Uterus (tissue), 4 donors: ENCODE measurements around the gene XXYLT1. TPM values are rescaled to one million over a fixed set of nuclear protein-coding genes. Genes with fewer than 3 reads are reported as not detected.
A peak's percentile ranks its signal among the peaks of the same experiment; 100 is the strongest.

Source experiments
- DNase-seq, 2 donors: peaks; one replicate each; pipeline ENCODE4 v3.0.0-alpha.2; 2019 to 2020
- H3K27ac ChIP-seq, 2 donors: fragments of 200-600 bp; sonication (generic); 1 replicate in 1 of 2; 2 replicates in 1 of 2; pipeline ENCODE4 v1.5.1; 2016 to 2018
- H3K27me3 ChIP-seq, 2 donors: fragments of 200-600 bp; sonication (generic); one replicate each; pipeline ENCODE4 v1.5.1; 2018 to 2019; ENCODE audit warnings: control low read depth in 1 of 2
- H3K36me3 ChIP-seq, 2 donors: fragments of 200-600 bp; sonication (generic); one replicate each; pipeline ENCODE4 v1.5.1; 2019; ENCODE audit warnings: control low read depth in 1 of 2
- H3K4me1 ChIP-seq, 2 donors: fragments of 200-600 bp; sonication (generic); one replicate each; pipeline ENCODE4 v1.5.1; 2018 to 2019; ENCODE audit warnings: control low read depth in 1 of 2
- H3K4me3 ChIP-seq, 2 donors: fragments of 200-600 bp; sonication (generic); 1 replicate in 1 of 2; 2 replicates in 1 of 2; pipeline ENCODE4 v1.5.1; 2018 to 2019; ENCODE audit warnings: mild to moderate bottlenecking in 1 of 2
- H3K9me3 ChIP-seq, 2 donors: fragments of 200-600 bp; sonication (generic); one replicate each; pipeline ENCODE4 v1.5.1; 2019; ENCODE audit warnings: control low read depth in 1 of 2
- POLR2A ChIP-seq, 2 donors: fragments of 450-650 bp; IDR thresholded peaks; one replicate each; pipeline ENCODE4 v1.6.1; 2016; ENCODE audit warnings: antibody characterized with exemption in 2 of 2, mild to moderate bottlenecking in 1 of 2, moderate library complexity in 1 of 2
- intact Hi-C: fragments of 100-400 bp; cut with DNase I; formaldehyde crosslinking; loops from one replicate; pipeline ENCODE4 v1.15.1; 2023; ENCODE audit warnings: low total_unique reads
- total RNA-seq, 4 donors: library from RNA; depleted of rRNA in 3 of 4; stranded (reverse); fragments of >200 nt in 3 of 4; gene quantifications; one replicate each; pipeline versions ENCODE4 v1.1.0 to v1.2.4, GENCODE V29; 2014 to 2023
- TF ChIP-seq, protein P1 (sequence below), 4 experiments: fragments of 200-600 bp in 2 of 4; fragments of 450-650 bp in 2 of 4; sonication (generic) in 2 of 4; IDR thresholded peaks; one replicate each; pipeline ENCODE4 v1.5.1; 2016 to 2019; ENCODE audit warnings: antibody characterized with exemption in 4 of 4, mild to moderate bottlenecking in 2 of 4, moderate library complexity in 1 of 4
- donor health status: DM: yes; HTN: yes; CAD: no.

XXYLT1 gene
- total RNA-seq, 4 donors from 2014 or later = 10.6 to 52.5 (median 23.8) TPM

DNA sequence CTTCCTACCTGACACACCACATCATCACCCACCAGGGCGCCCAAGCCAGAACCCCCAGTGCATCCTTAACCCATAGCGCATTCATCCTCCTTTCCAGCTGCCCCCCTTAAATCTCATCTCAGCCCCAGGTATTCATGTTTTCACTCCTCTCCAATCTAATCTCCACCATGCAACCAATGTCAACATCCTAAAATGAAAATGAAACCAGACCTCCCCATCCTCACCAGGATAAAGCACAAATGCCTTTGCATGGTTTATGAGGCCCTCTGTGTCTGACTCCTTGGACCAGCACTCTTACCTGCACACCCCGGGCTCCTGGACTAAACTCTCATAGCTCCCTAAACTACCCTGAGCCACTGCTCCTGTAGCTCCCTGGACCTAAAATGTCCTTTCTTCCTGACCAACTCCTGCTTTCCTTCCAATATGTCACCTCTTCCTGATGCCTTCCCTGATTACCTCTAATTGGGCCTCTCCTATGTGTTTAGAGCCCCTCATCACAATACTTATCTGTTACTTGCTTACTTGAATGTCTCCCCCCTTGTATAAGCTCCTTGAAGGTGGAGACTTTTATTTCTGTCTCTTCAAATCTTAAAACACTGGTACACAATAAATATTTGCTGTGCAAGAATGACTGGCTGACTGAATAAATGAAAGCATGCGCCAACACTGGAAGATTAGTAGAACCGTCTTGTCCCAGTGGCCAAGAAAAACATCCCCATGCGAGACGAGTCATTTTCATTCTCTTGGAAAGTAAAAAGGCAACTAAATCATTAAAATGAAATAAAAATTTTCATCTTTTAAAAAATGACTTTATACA is 142.5 kb downstream of the XXYLT1 start:
- TF ChIP-seq, protein P1, sequence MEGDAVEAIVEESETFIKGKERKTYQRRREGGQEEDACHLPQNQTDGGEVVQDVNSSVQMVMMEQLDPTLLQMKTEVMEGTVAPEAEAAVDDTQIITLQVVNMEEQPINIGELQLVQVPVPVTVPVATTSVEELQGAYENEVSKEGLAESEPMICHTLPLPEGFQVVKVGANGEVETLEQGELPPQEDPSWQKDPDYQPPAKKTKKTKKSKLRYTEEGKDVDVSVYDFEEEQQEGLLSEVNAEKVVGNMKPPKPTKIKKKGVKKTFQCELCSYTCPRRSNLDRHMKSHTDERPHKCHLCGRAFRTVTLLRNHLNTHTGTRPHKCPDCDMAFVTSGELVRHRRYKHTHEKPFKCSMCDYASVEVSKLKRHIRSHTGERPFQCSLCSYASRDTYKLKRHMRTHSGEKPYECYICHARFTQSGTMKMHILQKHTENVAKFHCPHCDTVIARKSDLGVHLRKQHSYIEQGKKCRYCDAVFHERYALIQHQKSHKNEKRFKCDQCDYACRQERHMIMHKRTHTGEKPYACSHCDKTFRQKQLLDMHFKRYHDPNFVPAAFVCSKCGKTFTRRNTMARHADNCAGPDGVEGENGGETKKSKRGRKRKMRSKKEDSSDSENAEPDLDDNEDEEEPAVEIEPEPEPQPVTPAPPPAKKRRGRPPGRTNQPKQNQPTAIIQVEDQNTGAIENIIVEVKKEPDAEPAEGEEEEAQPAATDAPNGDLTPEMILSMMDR (IDR thresholded peaks at IDR 0.05) = no peak
- TF ChIP-seq POLR2A (IDR thresholded peaks at IDR 0.05) = no peak
- Histone ChIP-seq H3K36me3 (no peaks in the 10 kb centered on the region), H3K4me3 (no peak overlapping the region), H3K27ac (no peak overlapping the region), H3K9me3 (no peaks in the 10 kb centered on the region), H3K27me3 (no peaks in the 10 kb centered on the region), H3K4me1 (no peaks in the 10 kb centered on the region)
- intact Hi-C loops = no loop called here
- no peak for DNase-seq

DNA sequence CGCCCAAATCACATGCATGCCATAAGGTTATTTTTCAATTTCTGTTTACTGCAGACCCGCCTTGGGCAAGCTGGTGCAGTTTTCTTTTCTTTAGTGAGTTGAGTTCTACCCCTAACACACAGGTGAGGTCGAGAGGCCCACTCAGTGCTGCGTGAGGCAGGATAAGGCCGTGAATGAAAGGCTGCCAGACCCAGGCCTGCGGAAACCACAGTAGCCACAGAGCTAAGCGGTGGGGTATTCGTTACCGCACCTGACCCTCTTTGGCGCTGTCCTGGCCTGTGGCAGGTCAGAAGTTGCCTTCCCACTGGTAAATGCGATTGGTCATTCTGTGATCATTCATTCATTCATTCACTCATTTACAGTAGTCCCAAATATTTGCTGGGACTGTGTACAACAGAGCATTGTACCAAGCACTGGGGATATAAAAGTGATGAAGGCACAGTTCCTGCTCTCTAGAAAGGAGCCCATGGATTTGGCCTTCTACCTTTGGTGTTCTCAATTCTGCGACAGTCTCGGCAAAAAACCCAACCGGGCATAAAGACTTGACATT is 144.8 kb downstream of the XXYLT1 start:
- DNase-seq = no peak
- H3K27me3 ChIP-seq = no peaks in the 10 kb centered on the region
- H3K4me1 ChIP-seq = no peaks in the 10 kb centered on the region
- TF ChIP-seq, protein P1 (IDR thresholded peaks at IDR 0.05) = no peak
- TF ChIP-seq POLR2A (IDR thresholded peaks at IDR 0.05) = no peak
- no peaks in the 10 kb centered on the region for H3K9me3 ChIP-seq
- intact Hi-C loops = no loop called here
- no peak overlapping the region for H3K4me3 ChIP-seq
- H3K27ac ChIP-seq = no peak overlapping the region
- H3K36me3 ChIP-seq = no peaks in the 10 kb centered on the region

DNA sequence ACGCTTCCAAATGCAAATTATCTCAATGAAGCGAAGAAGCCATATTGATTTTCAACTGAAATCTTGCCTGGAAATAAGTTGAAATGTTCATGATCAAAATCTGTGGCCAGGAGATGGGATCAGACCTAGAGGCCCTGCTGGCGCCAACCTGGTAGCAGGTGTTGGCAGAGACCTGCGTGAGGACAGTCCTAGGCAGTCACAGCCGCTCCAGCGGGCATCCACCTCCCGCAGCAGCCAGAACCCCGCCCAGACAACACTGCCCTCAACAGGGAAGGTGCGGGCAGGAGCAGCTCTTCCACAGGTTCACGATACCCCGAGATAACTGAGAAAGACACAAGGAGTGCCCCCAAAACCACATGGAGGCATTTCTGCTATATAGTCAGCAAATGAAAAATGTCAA is 145.3 kb downstream of the XXYLT1 start:
- Histone ChIP-seq H3K27ac (no peak overlapping the region), H3K27me3 (no peaks in the 10 kb centered on the region), H3K36me3 (no peaks in the 10 kb centered on the region), H3K9me3 (no peaks in the 10 kb centered on the region), H3K4me3 (no peak overlapping the region), H3K4me1 (no peaks in the 10 kb centered on the region)
- DNase-seq = no peak
- TF ChIP-seq, protein P1 (IDR thresholded peaks at IDR 0.05) = no peak
- TF ChIP-seq POLR2A (IDR thresholded peaks at IDR 0.05) = no peak
- intact Hi-C loops = no loop called here

DNA sequence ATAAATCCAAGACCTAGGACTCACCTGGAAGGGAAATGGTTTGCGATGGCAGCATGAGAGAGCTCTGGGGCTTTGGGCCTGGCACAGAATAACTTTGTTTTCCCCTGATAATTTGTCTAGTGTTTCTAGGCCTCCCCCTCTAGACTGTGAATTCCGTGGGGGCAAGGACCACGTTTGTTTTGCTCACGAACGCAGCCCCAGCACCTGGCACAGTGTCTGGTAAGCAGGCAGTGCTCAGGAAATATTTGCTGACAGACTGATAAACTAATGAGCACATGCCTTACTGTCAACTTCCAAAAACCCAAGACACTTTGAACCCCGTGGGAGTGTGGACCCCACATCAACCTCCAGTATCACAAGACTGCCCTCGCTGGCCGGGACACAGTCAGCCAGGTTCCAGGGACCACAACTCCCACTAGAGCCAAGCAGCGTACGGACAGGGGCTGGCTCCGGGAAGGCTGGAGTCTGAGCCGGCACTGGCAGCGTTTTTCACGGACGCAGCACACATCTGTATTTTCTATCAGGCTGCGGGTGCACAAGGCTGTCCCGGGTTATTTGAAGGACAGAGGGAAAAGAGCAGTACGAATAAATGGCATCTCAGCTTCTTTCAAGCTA is 146.5 kb downstream of the XXYLT1 start:
- no peak for TF ChIP-seq POLR2A (IDR thresholded peaks at IDR 0.05)
- TF ChIP-seq, protein P1 (IDR thresholded peaks at IDR 0.05) = no peak
- intact Hi-C loops = no loop called here
- Histone ChIP-seq H3K36me3 (no peaks in the 10 kb centered on the region), H3K9me3 (no peaks in the 10 kb centered on the region), H3K27ac (peak overlapping the region in 1 of 2 donors; percentile 13), H3K4me1 (peaks cover 0 to 6% of the 10 kb centered on the region in 2 donors), H3K4me3 (no peak overlapping the region), H3K27me3 (no peaks in the 10 kb centered on the region)
- no peak for DNase-seq

DNA sequence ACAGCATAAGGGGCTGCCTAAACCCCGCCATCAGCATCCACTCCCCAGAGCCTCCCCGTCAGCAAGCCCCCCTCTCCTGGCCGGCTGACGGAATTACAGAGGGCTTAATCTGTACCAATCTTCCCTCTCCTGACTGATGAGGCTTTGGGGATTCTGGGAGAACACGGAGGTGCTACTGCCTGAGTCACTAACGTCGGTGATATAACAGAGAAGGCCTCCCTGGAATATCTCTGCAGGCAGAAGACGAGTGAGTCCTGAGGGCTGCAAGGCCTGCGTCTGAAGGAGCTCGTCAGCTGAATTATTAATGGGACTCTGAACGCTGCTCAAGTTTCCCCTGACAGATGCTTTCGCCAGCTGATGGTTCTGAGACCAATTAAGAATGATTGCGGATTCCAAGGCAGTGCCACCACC is 147.7 kb downstream of the XXYLT1 start:
- peaks cover 0 to 6% of the 10 kb centered on the region in 2 donors for H3K4me1 ChIP-seq
- intact Hi-C loops = no loop called here
- no peaks in the 10 kb centered on the region for H3K9me3 ChIP-seq
- no peak overlapping the region for H3K4me3 ChIP-seq
- no peaks in the 10 kb centered on the region for H3K36me3 ChIP-seq
- no peak for TF ChIP-seq POLR2A (IDR thresholded peaks at IDR 0.05)
- TF ChIP-seq, protein P1 (IDR thresholded peaks at IDR 0.05) = no peak
- H3K27me3 ChIP-seq = no peaks in the 10 kb centered on the region
- H3K27ac ChIP-seq = no peak overlapping the region
- no peak for DNase-seq
